GM23338 (cell line): ENCODE results near the gene CTXN1. TPM values are rescaled to one million over a fixed set of nuclear protein-coding genes. Genes with fewer than 3 reads are reported as not detected.

Source experiments
- ATAC-seq: fragments of 200-7000 bp; cut with Tn5 transposase; 3 replicates; pipeline ENCODE4 v1.9.1; 2020
- DNase-seq: peaks from one replicate; pipeline ENCODE4 v3.0.0-alpha.2; 2015; ENCODE audit warnings: low spot score
- H2AFZ ChIP-seq: fragments of 200-600 bp; sonication (generic); 2 replicates; pipeline ENCODE4 v1.8.0; 2016; ENCODE audit warnings: antibody characterized with exemption, mild to moderate bottlenecking, moderate library complexity
- H3F3A ChIP-seq: fragments of 200-600 bp; sonication (generic); replicated peaks from 2 replicates; pipeline ENCODE4 v1.8.0; 2017; ENCODE audit warnings: antibody characterized with exemption, mixed run types, low read depth
- H3K27ac ChIP-seq: fragments of 200-600 bp; sonication (generic); 2 replicates; pipeline ENCODE4 v1.6.1; 2016; ENCODE audit warnings: low read depth
- H3K27me3 ChIP-seq: fragments of 200-600 bp; sonication (generic); 2 replicates; pipeline ENCODE4 v1.8.0; 2016; ENCODE audit warnings: mild to moderate bottlenecking, mixed run types, moderate library complexity; ENCODE audit not compliant: insufficient read depth
- H3K36me3 ChIP-seq: fragments of 200-600 bp; sonication (generic); 2 replicates; pipeline ENCODE4 v1.8.0; 2016; ENCODE audit warnings: mild to moderate bottlenecking; ENCODE audit not compliant: insufficient read depth
- H3K4me1 ChIP-seq: fragments of 200-600 bp; sonication (generic); 2 replicates; pipeline ENCODE4 v1.8.0; 2016; ENCODE audit warnings: mild to moderate bottlenecking, moderate library complexity; ENCODE audit not compliant: insufficient read depth
- H3K4me2 ChIP-seq: fragments of 200-600 bp; sonication (generic); 2 replicates; pipeline ENCODE4 v1.7.1; 2017; ENCODE audit warnings: mixed run types
- H3K4me3 ChIP-seq: fragments of 200-600 bp; sonication (generic); 2 replicates; pipeline ENCODE4 v1.6.1; 2016; ENCODE audit warnings: mixed run types
- H3K79me2 ChIP-seq: fragments of 200-600 bp; sonication (generic); replicated peaks from 2 replicates; pipeline ENCODE4 v1.8.0; 2017; ENCODE audit warnings: mild to moderate bottlenecking; ENCODE audit not compliant: insufficient read depth
- H3K9me2 ChIP-seq: fragments of 200-600 bp; sonication (generic); 2 replicates; pipeline ENCODE4 v1.8.0; 2017; ENCODE audit not compliant: insufficient read depth
- H4K20me1 ChIP-seq: fragments of 200-600 bp; sonication (generic); replicated peaks from 2 replicates; pipeline ENCODE4 v1.8.0; 2017; ENCODE audit warnings: mild to moderate bottlenecking; ENCODE audit not compliant: insufficient read depth
- H3K27ac Mint-ChIP-seq: 2 replicates; pipeline ENCODE4 v1.8.0; 2020; ENCODE audit warnings: inconsistent platforms, mild to moderate bottlenecking, moderate library complexity, mixed read lengths
- H3K27me3 Mint-ChIP-seq: 3 replicates; pipeline ENCODE4 v1.8.0; 2022; ENCODE audit warnings: low read depth, mild to moderate bottlenecking, moderate library complexity, mixed read lengths, inconsistent platforms; ENCODE audit not compliant: insufficient read depth, poor library complexity
- H3K36me3 Mint-ChIP-seq: 3 replicates; pipeline ENCODE4 v1.8.0; 2021; ENCODE audit warnings: low read depth, mild to moderate bottlenecking, inconsistent platforms, moderate library complexity, mixed read lengths
- H3K4me1 Mint-ChIP-seq: 3 replicates; pipeline ENCODE4 v1.8.0; 2020; ENCODE audit warnings: mild to moderate bottlenecking, inconsistent platforms, mixed read lengths
- H3K4me3 Mint-ChIP-seq: 3 replicates; pipeline ENCODE4 v1.8.0; 2021; ENCODE audit warnings: moderate library complexity, mild to moderate bottlenecking, inconsistent platforms, mixed read lengths
- H3K9me3 Mint-ChIP-seq: 3 replicates; pipeline ENCODE4 v1.8.0; 2020; ENCODE audit warnings: moderate library complexity, mild to moderate bottlenecking, inconsistent platforms, mixed read lengths
- CREB1 ChIP-seq: fragments of 250-450 bp; sonication (Bioruptor Pico); IDR thresholded peaks from 2 replicates; pipeline ENCODE4 v1.5.0; 2020; ENCODE audit warnings: low read depth, mild to moderate bottlenecking, moderate library complexity
- EZH2 ChIP-seq: fragments of 200-600 bp; sonication (generic); IDR thresholded peaks from one replicate; pipeline ENCODE4 v1.8.0; 2017; ENCODE audit warnings: antibody characterized with exemption, mild to moderate bottlenecking, low read depth; ENCODE audit not compliant: unreplicated experiment
- EZH2phosphoT487 ChIP-seq: fragments of 200-600 bp; sonication (generic); IDR thresholded peaks from one replicate; pipeline ENCODE4 v1.8.1; 2018; ENCODE audit warnings: antibody characterized with exemption; ENCODE audit not compliant: unreplicated experiment
- JUNB ChIP-seq: IDR thresholded peaks from one replicate; pipeline ENCODE4 v1.6.1; 2016; ENCODE audit warnings: antibody characterized with exemption; ENCODE audit not compliant: unreplicated experiment
- NANOG ChIP-seq: IDR thresholded peaks from 2 replicates; pipeline ENCODE4 v1.6.1; 2016; ENCODE audit warnings: antibody characterized with exemption, borderline replicate concordance
- ZNF114 ChIP-seq: fragments of 250-450 bp; sonication (Bioruptor Pico); IDR thresholded peaks from 2 replicates; pipeline ENCODE4 v1.5.0; 2020; ENCODE audit warnings: mild to moderate bottlenecking, moderate library complexity
- ZNF331 ChIP-seq: fragments of 250-450 bp; sonication (Bioruptor Pico); IDR thresholded peaks from 2 replicates; pipeline ENCODE4 v1.5.0; 2020; ENCODE audit warnings: low read depth, mild to moderate bottlenecking, moderate library complexity
- polyA plus RNA-seq: library from polyadenylated mRNA; unstranded; fragments of >200 nt; fragmentation: Nextera tagmentation; extraction: Ambion mirVana; gene quantifications from 2 replicates; pipeline ENCODE4 v1.2.1, GENCODE V29; 2016
- total RNA-seq: library from RNA; depleted of rRNA; stranded (reverse); fragments of >200 nt; shearing (Covaris generic); gene quantifications from 2 replicates; pipeline ENCODE4 v1.2.3, GENCODE V29; 2014
- TF ChIP-seq, protein P1 (sequence below): IDR thresholded peaks from one replicate; pipeline ENCODE4 v1.6.1; 2018; ENCODE audit warnings: antibody characterized with exemption; ENCODE audit not compliant: unreplicated experiment

Gene CTXN1
- total and polyA plus RNA-seq, 2 experiments from 2014 or later, result 22.5 to 52.4 TPM

DNA sequence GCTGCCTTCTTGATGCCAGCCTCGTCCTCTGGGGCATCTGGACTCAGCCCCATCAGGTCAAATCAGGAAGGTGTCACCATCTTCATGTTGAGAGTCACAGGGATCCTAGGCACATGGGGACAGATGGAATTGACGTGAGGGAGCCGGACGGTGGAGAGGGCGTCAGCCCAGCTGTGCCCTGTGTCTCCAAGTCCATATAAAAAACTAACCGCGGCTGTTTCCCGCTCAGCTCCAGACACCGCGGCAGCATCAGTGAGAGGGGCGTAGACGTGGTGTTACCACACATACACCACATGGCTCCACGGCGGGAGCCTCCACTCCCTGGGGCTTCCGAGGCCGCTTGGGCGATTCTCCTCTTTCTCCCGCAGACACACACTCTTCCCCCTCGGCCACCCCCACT, 46.1 kb downstream of the CTXN1 start:
- TF ChIP-seq, protein P1, sequence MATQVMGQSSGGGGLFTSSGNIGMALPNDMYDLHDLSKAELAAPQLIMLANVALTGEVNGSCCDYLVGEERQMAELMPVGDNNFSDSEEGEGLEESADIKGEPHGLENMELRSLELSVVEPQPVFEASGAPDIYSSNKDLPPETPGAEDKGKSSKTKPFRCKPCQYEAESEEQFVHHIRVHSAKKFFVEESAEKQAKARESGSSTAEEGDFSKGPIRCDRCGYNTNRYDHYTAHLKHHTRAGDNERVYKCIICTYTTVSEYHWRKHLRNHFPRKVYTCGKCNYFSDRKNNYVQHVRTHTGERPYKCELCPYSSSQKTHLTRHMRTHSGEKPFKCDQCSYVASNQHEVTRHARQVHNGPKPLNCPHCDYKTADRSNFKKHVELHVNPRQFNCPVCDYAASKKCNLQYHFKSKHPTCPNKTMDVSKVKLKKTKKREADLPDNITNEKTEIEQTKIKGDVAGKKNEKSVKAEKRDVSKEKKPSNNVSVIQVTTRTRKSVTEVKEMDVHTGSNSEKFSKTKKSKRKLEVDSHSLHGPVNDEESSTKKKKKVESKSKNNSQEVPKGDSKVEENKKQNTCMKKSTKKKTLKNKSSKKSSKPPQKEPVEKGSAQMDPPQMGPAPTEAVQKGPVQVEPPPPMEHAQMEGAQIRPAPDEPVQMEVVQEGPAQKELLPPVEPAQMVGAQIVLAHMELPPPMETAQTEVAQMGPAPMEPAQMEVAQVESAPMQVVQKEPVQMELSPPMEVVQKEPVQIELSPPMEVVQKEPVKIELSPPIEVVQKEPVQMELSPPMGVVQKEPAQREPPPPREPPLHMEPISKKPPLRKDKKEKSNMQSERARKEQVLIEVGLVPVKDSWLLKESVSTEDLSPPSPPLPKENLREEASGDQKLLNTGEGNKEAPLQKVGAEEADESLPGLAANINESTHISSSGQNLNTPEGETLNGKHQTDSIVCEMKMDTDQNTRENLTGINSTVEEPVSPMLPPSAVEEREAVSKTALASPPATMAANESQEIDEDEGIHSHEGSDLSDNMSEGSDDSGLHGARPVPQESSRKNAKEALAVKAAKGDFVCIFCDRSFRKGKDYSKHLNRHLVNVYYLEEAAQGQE, result no peak
- no peak for TF ChIP-seq EZH2
- no peak for TF ChIP-seq ZNF331 (CRISPR knock-in tag)
- TF ChIP-seq CREB1, result no peak
- no peak for TF ChIP-seq JUNB
- no peak for TF ChIP-seq NANOG
- TF ChIP-seq EZH2phosphoT487, result no peak
- no peak for TF ChIP-seq ZNF114 (CRISPR knock-in tag)
- H3K4me3 ChIP-seq, result no peak overlapping the region
- no peaks in the 10 kb centered on the region for H3K27me3 ChIP-seq
- H3K79me2 ChIP-seq, result no peaks in the 10 kb centered on the region
- H3K27ac ChIP-seq, result no peak overlapping the region
- peaks cover 1% of the 10 kb centered on the region; the same call in 1 of the 2 replicates for H3K4me1 ChIP-seq
- H3K4me2 ChIP-seq, result no peak overlapping the region
- no peaks in the 10 kb centered on the region for H3K36me3 ChIP-seq
- H3F3A ChIP-seq, result 0 out of 2 replicates have a peak, but pooled peaks cover 3% of the 10 kb centered on the region
- Mint-ChIP-seq H3K27me3 (peaks cover 6% of the 10 kb centered on the region), H3K27ac (no peak overlapping the region), H3K4me1 (no peaks in the 10 kb centered on the region; the same call in 2 of the 3 replicates), H3K4me3 (no peak overlapping the region), H3K36me3 (no peaks in the 10 kb centered on the region), H3K9me3 (no peaks in the 10 kb centered on the region)
- DNase-seq (no peak), ATAC-seq (peak; percentile 45; the same call in 2 of the 3 replicates)
- H4K20me1 ChIP-seq, result no peaks in the 10 kb centered on the region; the same call in 1 of the 2 replicates
- H3K9me2 ChIP-seq, result no peaks in the 10 kb centered on the region
- no peak overlapping the region for H2AFZ ChIP-seq

DNA sequence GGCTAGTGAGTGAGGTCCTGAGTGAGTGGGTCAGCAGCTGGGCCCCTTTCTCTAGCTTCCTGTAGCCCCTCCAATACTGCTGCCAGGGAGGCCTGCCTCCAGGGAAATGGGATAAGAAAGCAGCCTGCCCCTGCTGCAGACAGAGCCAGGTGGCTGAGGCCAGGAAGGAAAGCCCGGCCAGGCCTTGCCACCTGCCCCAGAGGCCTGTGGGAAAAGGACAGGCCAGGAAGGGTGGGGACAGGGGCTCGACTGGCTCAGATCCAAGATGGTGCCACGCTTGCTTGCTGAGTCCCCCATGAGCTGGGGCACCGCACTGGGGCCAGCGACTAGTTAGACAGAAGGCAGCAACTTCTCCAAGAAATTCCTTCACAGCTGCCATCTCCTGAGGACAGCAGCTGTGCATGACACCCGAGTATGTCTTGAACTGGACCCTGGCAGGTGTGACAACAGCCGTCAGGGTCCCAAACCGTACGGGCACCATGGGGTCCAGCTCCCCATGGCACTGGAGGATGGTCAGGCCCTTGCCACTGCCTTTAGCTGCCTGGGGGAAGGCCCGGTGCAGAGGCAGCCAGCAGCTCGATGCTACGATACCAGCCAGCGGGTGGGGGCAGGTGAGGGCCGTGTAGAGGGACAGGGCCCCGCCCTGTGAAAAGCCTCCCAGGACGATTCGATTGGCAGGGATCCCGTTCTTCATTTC, 46.7 kb downstream of the CTXN1 start:
- ATAC-seq, result no peak
- TF ChIP-seq, protein P1, result no peak
- TF ChIP-seq CREB1 (no peak), NANOG (no peak), ZNF114 (CRISPR knock-in tag) (no peak), ZNF331 (CRISPR knock-in tag) (no peak), EZH2phosphoT487 (no peak), EZH2 (no peak)

More for the DNA sequence above, 46.7 kb downstream of the CTXN1 start:
- Mint-ChIP-seq H3K4me1 (no peaks in the 10 kb centered on the region; the same call in 2 of the 3 replicates), H3K36me3 (no peaks in the 10 kb centered on the region), H3K27me3 (peaks cover 6% of the 10 kb centered on the region), H3K27ac (no peak overlapping the region), H3K9me3 (no peaks in the 10 kb centered on the region), H3K4me3 (no peak overlapping the region)
- no peak overlapping the region for H3K4me3 ChIP-seq
- peaks cover 3% of the 10 kb centered on the region; the same call in 1 of the 2 replicates for H3K4me1 ChIP-seq
- no peaks in the 10 kb centered on the region for H3K79me2 ChIP-seq
- DNase-seq, result no peak
- H3K36me3 ChIP-seq, result no peaks in the 10 kb centered on the region
- no peaks in the 10 kb centered on the region for H3K9me2 ChIP-seq
- H3K27me3 ChIP-seq, result no peaks in the 10 kb centered on the region
- H3K4me2 ChIP-seq, result no peak overlapping the region
- H4K20me1 ChIP-seq, result no peaks in the 10 kb centered on the region; the same call in 1 of the 2 replicates
- H3F3A ChIP-seq, result 0 out of 2 replicates have a peak, but pooled peaks cover 3% of the 10 kb centered on the region
- H2AFZ ChIP-seq, result no peak overlapping the region
- H3K27ac ChIP-seq, result no peak overlapping the region
